ENCODE measurements around the gene PIKFYVE.
"Not testable (repeated sequence)": the region's sequence is repeated elsewhere in the genome, so short reads cannot be mapped to it uniquely, and the experiment has no call there.

The PIKFYVE gene

GRCh38 chr2:208359632-208359986, 93.6 kb downstream of the PIKFYVE start:
- no peak for DNase-seq (ENCODE audit: low read depth)

- DNase-seq (ENCODE audit: low read depth): no peak
Measured at GRCh38 chr2:208360259-208361076, 94.4 kb downstream of the PIKFYVE start.

- DNase-seq (ENCODE audit: low read depth): no peak
Measured at GRCh38 chr2:208361077-208361441, 95.0 kb downstream of the PIKFYVE start.

- DNase-seq (ENCODE audit: low read depth): no peak
Measured at GRCh38 chr2:208363485-208363884, 97.4 kb downstream of the PIKFYVE start.

GRCh38 chr2:208366215-208367127, 100.4 kb downstream of the PIKFYVE start:
- no peak for DNase-seq (ENCODE audit: low read depth)

GRCh38 chr2:208369091-208369490, 103.0 kb downstream of the PIKFYVE start:
- no peak for DNase-seq (ENCODE audit: low read depth)

DNA sequence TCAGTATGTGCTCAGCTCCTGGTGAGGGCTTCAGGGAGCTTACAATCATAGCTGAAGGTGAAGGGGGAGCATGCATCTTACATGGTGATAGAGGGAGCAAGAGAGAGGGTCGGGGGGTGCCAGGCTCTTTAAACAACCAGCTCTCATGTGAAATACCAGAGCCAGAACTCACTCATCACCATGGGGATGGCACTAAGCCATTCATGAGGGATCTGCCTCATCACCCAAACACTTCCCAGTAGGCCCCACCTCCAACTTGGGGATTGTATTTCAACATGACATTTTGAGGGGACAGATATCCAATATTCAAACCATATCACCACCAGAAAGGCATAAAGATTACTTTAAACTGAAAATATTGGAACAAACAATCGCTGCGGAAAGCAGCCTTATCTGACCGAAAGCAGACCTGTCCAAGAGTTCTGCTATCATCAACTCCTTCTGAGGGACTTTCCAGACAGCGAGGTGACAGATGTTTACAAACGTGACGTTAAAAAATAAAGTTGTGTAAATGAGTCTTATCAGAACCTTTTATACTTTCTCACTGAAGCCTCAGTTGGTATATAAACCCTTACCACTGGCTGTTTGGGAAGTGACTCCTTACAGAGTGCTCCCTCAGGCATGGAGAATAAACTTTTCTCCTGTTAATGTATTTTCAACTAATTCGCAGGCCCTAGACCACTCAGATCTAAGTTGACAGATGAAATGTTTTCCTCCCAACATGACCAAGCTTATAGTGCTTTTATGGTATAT, 105.0 kb downstream of the PIKFYVE start:
- DNase-seq (ENCODE audit: low read depth): no peak

DNA sequence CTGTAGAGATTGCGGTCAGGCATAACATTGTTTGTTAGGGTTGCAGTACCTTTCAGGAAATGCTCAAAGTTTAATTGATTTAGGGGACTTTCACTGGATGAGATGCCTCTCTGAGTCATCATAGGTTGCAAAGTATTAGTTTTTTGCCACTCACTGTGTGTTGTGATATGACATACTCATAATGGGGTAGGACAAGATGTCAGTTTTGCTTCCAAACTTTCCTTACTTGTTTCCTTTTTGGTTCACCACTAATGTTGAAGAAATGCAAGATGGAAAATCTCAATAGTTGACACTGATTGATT, 105.5 kb downstream of the PIKFYVE start:
- no peak for DNase-seq (ENCODE audit: low read depth)

DNA sequence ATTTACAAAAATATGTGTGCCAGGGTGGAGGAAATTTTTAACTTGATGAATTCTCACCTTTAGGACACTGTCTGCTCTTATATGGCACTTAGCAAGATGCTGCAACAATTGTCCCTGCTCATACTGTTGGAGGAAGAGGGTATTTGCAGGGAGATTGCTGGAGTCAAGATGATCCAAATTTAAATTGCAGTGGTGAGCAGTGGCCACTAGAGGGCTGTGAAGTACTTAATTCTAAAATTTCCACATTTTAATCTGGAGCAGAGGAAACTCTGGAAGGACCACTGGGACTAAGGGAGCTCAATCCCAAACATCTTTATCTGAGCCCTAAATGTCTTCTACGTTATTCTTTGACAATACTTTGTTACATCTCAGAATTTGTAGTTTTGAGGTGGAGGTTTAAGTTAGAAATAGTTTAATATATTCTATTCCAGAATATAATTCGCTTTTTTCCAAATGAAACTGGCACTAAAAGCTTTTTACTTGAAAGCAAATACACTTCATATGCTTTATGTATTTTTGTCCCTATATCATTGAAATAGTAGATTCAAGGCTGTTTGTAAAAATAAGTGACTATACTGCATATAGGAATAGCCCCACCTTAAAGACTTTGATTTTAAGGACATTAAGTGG, 107.5 kb downstream of the PIKFYVE start:
- peak; percentile 4 for DNase-seq (ENCODE audit: low read depth)

- no peak for DNase-seq (ENCODE audit: low read depth)
Measured at GRCh38 chr2:208375491-208376068, 109.5 kb downstream of the PIKFYVE start.

- not testable (repeated sequence) for DNase-seq (ENCODE audit: low read depth)
Measured at GRCh38 chr2:208377344-208377860, 111.3 kb downstream of the PIKFYVE start.

- no peak for DNase-seq (ENCODE audit: low read depth)
Measured at GRCh38 chr2:208379192-208379591, 113.1 kb downstream of the PIKFYVE start.

DNA sequence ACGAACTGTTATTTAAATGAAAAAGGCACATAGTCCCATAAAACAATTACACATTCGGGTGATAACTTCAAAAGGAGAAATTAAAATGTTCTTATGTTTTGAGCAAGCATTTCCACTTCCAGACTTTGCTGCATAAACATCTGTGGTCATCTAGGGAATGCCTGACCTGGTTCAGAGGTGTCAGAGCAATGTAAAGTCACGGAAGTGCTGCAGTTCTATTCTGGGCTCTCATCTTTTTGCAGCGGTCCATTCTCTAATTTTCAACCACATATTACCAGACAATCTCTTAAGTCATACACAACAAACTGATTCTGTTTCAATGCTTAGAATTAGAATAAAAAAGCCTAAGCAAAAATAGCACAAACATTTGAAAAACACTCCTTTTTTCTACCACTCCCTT, 118.6 kb downstream of the PIKFYVE start:
- no peak for DNase-seq (ENCODE audit: low read depth)

DNA sequence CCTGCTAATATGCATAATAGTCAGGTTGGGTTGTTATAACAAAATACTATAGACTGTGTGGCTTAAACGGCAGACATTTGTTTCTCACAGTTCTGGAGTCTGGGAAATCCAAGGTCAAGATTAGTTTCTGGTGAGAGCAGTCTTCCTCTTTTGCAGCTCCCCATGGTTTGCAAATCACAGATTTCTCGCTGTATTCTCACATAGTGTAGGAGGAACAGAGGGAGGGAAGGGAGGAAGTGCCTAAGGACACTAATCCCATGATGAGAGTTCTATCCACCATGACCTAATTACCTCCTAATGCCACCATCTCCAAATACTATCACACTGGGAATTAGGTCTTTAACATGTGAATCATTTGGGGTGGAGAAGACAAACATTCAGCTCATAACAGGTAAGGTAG, 120.5 kb downstream of the PIKFYVE start:
- DNase-seq (ENCODE audit: low read depth): no peak

- no peak for DNase-seq (ENCODE audit: low read depth)
Measured at GRCh38 chr2:208389940-208390339, 123.9 kb downstream of the PIKFYVE start.

GRCh38 chr2:208392300-208392699, 126.2 kb downstream of the PIKFYVE start:
- no peak for DNase-seq (ENCODE audit: low read depth)

GRCh38 chr2:208396796-208397195, 130.7 kb downstream of the PIKFYVE start:
- not testable (repeated sequence) for DNase-seq (ENCODE audit: low read depth)

- DNase-seq (ENCODE audit: low read depth): no peak
Measured at GRCh38 chr2:208399201-208399600, 133.1 kb downstream of the PIKFYVE start.

DNA sequence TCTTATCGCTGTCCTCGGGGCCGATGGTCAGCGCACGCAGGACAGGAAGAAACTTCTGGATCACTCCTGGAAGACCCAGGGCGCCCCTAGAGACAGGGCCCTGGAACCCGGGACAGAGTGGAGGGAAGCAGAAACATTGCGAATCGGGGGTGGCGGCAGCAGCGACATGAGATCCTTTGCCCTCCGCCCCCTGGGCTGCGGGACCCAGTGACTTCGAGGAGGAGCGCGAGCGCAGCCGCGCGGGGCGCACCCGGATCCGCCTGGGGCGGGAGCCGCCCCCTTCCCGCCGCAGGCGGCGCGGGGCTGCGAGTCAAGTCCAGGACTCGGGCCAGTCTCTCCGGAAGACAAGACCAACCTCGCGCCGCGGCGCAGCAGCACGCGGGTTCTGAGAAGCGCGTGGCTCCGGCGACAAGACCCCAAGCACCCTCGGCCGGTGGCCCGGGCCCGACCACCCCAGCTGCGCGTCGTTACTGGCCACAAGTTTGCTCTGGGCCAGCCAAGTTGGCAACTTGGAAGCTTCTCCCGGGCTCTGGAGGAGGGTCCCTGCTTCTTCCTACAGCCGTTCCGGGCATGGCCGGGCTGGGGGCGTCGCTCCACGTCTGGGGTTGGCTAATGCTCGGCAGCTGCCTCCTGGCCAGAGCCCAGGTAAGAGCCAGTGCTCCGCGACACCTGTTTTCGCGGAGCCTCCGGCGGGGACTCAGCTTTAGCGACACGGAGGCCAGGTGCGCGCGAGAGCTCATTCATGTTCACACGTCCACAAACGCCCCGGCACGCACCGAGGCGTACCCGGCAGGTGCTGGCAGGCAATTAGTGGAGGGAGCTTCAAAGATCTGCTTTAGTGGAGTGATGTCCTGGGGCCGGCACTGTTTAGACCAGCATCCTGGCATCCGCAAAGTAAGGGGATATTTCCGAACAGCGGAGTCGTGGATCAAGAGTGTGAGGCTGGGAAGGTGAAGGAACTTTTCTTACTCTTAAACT, 140.7 kb downstream of the PIKFYVE start, which contains the start of gene PTH2R:
Gene PTH2R (plus strand): TSS at position 319 of the 978 bp plus-strand sequence. CDS start 252 bp downstream, at position 571.
- no peak for DNase-seq (ENCODE audit: low read depth)

- no peak for DNase-seq (ENCODE audit: low read depth)
Measured at GRCh38 chr2:208407667-208408066, 141.6 kb downstream of the PIKFYVE start.
